HG03280 (cell line): Measurements from ENCODE around the gene CPM.
"Not testable (repeated sequence)": the region's sequence is repeated elsewhere in the genome, so short reads cannot be mapped to it uniquely, and the experiment has no call there.

Experiments used
- ATAC-seq: cut with Tn5 transposase; IDR thresholded peaks from one replicate; pipeline ENCODE4 v1.9.1; 2021; ENCODE audit warnings: mild to moderate bottlenecking, moderate library complexity; ENCODE audit not compliant: unreplicated experiment

The CPM gene

DNA sequence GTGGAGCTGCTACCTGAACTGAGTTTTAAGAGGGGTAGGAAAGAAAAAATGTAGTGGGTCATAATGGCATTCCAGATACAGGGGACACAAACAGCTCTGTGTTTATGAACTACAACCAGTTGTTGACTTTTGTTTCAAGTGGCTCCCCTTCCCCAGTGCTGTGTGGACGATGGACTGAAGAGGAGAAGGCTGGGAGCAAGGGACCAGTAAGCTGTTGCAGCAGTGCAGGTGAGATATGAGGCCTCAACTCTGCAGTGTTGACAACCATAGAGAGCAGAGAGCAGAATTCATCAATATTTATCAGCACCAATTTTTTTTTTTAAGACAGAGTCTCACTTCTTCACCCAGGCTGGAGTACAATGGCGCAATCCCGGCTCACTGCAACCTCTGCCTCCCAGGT lies 78.4 kb downstream of the CPM start:
- ATAC-seq, result no peak

DNA sequence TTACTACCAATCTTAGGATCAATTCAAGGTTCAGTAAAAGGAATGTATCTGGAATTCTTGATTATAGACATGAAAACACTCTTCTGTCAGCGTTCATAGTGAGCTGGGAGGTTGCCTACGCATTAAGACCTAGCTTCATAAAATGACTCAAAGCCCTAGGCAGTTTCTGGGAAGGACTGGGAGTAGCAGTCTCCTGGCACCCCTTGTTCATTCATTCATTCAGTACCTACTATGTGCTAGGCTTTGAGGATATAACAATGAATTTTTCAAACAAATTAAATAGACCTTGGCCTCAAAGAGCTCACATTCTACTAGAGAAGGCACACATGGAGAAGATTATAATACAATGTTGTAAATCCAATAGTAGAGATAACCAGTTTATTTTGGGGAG lies 78.9 kb downstream of the CPM start:
- ATAC-seq, result no peak

DNA sequence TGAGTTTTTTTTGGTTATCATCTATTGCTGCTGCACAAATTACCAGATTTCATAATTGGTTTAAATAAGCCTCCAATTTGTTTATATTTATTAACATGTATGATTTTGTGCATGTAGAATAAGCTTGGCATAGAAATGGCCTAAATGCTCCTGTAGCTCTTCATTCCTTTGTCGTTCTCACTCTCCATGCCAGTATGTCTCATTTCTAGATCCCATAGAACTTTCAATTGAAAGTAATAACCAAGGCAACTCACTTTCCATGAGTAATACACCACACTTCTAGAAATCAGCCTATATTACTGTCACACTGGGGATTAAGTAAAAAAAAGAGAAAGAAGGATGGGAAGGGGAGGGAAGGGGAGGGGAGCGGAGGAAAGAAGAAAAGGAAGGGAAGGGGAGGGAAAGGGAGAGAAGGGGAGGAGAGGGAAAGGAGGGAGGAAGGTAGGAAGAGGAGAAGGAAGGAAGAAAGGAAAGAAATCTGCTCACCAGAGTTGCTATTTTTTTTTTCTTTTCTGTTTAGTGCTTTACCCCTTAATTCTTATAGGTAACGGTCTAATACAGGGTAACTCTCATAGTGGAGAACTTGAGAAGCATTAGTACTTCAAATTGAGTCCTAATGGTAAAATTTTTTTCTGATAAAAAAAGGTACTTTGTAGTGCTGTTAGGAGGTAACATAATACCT lies 79.4 kb downstream of the CPM start:
- ATAC-seq, result no peak

DNA sequence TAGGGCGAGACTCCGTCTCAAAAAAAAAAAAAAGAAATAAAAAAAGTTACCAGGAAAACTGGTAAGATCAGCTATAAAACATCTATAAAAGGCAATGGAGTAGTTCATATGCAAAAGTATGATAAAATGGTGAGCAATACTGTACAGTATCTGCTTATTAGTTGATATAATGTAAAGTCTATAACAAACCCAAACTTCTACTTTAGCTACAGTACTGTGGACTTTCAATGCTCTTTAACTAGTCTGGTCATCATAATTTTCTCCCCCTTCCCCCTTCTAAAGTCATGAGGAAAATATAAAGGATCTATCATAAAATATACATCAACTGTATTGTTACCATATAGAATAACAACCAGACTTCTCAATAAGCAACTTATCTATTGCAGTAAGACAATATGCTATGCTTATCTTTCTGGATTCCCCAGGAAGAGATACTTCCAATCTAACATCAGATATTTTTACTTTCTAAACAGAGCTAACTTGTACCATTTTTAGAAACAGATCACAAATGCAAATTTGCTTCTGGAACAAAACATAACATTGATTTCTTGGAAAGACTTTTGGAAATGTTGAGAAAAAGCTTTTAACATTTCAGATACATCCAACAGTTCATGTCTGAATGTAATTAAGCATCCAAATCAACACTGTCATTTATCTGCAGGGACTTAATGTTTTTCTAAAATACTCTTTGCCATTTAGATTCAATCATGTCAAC lies 81.2 kb downstream of the CPM start:
- ATAC-seq, result no peak

DNA sequence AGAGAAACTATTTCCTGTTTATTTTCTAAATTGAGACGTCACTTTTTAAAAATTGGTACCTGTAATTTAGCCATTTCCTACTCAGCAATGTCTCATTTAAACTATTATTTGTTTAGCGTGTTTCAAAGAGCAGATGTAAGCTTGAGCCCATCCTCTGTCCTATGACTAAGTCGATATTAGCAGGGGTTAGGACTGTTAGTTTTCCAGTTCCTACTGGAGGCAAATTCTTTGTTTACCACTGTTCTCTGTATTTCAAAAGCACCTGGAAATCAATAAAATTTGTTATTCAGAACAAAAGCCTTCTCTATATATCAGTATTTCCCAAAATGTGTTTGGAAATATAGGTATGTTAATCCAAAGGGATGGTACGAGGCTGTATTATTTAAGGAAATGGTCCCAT lies 82.6 kb downstream of the CPM start:
- no peak for ATAC-seq

DNA sequence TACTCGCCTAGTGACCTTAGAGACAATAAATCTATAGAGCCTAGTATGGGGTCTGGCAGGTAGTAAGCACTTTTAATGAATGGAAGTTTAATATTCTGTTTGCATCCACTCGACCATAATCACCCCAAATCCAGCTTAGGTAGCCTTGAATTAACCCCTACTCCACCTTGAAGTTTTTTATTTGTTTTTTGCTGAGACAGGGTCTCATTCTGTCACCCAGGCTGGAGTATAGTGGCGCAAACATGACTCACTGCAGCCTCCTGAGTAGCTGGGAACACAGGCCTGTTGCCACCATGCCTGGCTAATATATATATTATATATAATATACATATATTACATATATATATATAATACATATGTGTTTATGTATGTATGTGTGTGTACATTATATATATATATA lies 86.2 kb downstream of the CPM start:
- ATAC-seq, result no peak

DNA sequence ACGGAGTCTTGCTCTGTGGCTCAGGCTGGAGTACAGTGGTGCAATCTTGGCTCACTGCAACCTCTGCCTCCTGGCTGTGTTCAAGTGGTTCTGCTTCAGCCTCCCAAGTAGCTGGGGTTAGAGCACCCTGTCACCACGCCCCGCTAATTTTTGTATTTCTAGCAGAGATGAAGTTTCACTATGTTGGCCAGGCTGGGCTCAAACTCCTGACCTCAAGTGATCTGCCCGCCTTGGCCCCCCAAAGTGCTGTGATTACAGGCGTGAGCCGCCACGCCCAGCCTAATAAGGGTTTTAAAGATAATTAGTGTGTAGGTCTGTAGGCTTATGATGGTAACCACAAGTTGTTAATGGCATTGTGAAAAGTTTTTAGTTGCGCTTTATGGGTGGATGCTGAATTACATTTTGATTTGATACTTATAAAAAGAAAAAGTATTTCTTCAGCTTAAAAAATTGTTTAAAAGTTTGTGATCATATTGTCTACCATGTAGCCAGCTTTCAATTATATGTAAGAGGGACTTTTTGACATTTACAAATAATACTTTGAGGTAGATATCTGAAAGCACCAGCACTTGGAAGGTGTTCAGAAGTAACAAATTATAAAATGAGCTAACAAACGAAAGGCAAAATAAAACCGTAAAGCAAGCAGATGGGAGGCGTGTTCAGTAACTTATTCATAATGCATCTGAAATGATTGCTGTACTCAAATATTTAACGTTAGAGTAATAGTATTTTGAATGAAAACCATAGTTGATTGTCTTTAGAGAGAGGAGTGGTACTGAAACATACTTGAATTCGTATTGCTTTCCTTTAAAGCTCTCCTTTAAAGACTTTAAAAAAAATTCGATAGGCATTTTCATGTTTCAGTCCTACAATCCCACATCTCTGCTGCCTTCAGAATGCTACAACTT lies 87.9 kb downstream of the CPM start:
- no peak for ATAC-seq

DNA sequence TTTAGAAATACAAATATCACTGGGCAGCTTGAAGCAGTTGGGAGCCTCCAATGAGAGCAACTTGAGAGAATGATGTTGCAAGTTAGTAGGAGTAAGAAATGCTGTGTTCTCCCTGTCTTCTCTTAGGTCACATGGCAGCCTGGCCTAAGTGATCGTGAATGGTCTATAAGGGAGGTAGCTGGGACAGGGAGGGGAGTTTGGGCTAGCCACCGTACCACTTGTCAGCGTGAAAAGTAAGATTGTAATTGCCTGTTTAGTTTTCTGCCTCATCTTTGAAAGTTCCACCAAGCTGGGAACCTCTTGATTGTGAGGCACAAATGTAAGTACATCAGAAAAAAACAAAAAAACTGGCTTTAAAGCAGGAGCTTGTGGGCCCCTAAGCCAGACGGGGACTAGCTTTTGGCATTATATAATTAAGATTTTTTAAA lies 88.6 kb downstream of the CPM start:
- ATAC-seq, result no peak

DNA sequence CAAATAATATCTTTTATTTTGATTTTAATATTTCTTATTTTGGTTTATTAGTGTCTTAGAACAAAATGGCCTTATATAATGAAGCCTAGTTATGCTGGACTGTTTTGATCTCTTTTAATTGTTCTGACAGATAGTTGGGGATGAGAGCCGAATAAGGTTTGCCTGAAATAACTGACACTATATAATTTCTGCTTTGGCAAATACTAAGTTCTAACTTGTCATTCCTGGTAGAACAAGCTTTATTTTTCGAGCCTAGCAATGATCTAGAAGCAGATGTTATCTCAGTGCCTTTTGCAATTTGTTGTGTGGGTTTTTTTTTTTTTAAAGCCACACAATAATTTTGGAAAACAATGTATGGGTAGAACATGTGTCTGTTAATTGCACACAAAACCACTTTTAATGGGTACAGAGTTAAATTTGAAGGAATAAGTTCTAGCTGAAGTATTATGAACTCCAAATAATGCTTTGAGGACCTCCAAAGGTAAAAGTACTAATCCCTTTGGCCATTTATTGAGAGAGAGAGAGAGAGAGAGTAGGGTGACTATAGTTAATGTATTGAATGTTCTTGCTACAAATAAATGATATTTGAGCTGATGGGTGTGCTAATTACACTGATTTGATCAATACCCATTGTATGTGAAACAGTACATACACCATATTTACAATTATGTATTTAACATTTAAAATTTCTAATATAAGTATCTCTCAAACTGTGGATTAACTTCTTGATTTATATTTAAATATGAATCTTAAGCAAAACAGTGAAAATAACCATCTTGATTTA lies 90.0 kb downstream of the CPM start:
- no peak for ATAC-seq

DNA sequence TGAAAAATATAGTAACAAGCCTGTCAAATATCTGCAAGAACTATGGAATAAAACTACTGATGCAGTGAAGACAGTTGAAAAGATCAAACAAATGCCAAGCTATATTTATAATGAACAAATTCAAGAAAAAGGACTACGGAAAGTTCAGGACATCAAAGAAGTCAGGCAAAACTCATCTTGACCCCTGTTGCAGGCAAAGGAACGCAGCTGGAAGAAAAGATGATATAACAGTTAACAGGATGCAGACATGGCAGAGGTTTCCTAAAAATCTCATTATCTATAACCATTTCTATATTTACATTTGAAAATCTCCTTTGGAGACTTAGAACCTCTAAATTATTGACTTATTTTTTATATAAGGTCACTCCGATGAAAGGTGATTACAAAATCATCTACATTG lies 90.8 kb downstream of the CPM start:
- no peak for ATAC-seq

DNA sequence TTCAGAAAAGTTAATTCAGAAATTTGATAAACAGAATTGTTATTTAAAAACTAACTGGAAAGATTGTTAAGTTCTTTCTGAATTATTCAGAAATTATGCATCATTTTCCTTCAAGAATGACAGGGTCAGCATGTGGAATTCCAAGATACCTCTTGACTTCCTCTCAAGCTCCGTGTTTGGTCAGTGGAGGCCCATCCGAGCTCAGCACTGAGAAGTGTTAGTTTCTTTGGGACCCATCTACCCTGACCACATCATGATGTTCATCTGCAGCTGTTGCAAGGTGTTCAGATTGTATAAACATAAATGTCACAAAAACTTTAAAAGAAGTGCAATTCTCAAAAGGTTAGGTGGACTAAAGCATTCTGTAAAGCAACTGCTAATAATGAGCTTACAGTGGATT lies 91.3 kb downstream of the CPM start:
- no peak for ATAC-seq

DNA sequence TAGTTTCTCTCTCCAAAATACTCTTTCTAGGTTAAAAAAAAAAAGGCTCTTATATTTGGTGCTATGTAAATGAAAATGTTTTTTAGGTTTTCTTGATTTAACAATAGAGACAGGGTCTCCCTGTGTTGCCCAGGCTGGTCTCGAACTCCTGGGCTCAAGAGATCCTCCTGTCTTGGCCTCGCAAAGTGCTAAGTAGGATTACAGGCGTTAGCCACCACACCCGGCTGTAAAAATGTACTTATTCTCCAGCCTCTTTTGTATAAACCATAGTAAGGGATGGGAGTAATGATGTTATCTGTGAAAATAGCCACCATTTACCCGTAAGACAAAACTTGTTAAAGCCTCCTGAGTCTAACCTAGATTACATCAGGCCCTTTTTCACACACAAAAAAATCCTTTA lies 91.8 kb downstream of the CPM start:
- not testable (repeated sequence) for ATAC-seq

DNA sequence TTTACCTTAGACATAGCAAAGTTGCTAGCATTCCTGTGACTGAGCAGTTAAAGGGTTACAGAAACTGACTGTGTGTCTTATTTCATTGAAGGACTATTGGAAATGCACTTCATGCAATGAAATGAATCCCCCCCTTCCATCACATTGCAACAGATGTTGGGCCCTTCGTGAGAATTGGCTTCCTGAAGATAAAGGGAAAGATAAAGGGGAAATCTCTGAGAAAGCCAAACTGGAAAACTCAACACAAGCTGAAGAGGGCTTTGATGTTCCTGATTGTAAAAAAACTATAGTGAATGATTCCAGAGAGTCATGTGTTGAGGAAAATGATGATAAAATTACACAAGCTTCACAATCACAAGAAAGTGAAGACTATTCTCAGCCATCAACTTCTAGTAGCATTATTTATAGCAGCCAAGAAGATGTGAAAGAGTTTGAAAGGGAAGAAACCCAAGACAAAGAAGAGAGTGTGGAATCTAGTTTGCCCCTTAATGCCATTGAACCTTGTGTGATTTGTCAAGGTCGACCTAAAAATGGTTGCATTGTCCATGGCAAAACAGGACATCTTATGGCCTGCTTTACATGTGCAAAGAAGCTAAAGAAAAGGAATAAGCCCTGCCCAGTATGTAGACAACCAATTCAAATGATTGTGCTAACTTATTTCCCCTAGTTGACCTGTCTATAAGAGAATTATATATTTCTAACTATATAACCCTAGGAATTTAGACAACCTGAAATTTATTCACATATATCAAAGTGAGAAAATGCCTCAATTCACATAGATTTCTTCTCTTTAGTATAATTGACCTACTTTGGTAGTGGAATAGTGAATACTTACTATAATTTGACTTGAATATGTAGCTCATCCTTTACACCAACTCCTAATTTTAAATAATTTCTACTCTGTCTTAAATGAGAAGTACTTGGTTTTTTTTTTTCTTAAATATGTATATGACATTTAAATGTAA lies 93.5 kb downstream of the CPM start:
- no peak for ATAC-seq

DNA sequence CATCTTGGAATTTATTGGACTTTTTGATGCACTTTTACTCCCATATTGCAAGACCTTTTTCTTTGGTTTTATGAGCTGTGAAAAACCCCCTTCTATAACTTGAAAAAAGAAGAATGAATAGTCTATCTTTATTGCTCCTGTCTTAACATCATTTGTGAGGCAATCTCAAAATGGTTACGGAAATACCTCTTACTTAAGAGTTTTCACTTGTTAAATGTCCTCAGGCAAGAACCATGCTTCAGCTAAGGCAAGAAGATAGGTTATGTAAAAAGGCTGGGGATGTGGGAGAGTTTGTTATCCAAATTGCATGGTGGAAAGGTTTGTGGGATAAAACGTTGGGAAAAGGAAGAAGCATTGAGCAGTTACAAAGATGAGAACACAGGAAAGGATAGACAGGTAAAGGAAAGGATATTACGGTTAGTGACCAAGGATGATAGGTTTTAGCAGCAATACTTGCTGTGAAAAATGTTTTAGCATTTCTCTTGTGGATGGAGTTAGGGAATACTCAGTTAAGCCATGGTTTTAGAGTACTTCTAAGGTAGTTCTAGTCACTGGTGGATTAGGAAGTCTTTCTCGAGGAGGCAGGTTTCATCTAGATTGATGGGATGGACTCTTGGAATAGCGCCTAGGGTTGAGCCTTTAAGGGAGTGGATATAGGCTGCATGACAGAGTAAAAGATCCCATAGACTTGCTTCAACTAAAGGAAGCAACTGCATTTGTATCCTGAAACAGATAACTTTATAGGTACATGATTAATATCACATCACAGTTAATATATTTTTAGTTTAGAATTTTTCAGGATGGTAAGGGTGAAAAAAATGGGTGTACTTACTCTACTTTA lies 94.7 kb downstream of the CPM start:
- no peak for ATAC-seq

DNA sequence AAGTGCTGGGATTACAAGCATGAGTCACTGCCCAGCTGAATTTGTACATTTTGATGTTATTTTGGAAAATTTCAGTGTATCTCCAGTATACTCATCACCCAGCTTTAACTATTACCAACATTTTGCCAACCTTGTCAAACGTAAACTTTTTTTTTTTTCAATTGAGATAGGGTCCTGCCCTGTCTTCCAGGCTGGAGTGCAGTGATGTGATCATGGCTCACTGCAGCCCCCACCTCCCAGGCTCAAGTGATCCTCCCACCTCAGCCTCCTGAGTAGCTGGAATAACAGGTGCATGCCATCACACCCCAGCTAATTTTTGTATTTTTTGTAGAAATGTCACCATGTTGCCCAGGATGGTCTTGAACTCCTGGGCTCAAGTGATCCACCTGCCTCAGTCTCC lies 95.8 kb downstream of the CPM start:
- no peak for ATAC-seq

DNA sequence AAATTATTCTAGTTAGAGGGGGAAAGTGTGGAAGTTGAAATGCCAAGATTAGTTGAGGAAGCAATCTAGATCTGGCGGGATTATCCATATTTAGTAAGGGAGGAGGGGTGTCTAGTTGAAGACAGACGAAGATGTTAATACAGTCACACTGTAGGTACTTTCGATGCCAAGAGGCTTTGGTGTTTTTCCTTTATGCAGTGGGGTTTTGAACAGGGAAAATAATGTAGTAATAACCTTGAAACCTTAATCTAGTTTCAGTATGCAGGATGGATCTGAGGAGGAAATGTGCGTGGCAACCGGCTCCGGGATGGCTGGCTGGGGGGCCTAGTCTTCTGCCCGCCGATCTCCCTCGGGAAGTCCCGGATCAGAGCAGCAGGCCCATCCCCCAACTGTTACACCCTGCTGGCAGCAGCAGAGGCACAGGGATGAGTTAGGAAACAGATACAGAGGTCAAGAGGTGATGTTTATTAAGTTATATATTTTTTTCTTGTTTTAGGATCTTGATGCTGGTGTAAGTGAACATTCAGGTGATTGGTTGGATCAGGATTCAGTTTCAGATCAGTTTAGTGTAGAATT lies 97.5 kb downstream of the CPM start:
- ATAC-seq, result no peak

DNA sequence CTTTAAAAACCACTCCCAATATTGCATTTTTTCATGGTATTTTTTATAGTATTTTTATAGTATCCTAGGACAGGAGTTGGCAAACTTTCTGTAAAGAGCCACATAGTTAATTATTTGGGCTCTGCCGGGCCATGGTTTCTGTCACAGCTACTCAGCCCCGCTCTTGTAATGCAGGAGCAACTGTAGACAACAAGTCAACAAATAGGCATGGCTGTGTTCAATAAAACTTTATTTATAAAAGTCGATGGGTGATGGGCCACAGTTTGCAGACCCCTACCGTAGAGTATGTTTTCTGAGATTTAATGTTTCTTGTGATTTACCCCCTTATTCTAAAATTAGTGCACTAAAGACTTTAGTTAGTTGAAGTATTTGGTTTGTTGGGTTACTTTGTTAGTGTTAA lies 99.5 kb downstream of the CPM start:
- ATAC-seq, result no peak

DNA sequence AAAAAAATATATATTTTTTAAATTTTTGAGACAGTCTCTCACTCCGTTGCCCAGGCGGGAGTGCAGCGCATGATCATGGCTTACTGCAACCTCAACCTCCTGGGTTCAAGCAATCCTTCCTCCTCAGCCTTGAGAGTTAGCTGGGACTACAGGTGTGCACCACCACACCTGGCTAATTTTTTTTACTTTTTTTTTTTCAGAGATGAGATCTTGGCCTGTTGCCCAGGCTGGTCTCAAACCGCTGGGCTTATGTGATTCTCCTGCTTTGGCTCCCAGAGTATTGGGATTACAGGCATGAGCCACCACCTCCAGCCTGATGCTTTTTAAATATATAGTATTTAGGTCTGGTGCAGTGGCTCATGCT lies 100.5 kb downstream of the CPM start:
- ATAC-seq, result no peak
